Inflammatory macrophage treated with lipopolysaccharide for 4 hours (primary cell): ENCODE measurements around the gene NOM1.
"Not testable (repeated sequence)": the region's sequence is repeated elsewhere in the genome, so short reads cannot be mapped to it uniquely, and the experiment has no call there.

Experiments used
- DNase-seq: peaks from one replicate; pipeline ENCODE4 v3.0.0-alpha.2; 2020

NOM1 gene

GRCh38 chr7:156941393-156942182 lies 7.9 kb upstream of the NOM1 start:
- DNase-seq: no peak

GRCh38 chr7:156942708-156943090 lies 6.8 kb upstream of the NOM1 start:
- no peak for DNase-seq

- no peak for DNase-seq
Observed at GRCh38 chr7:156943091-156944041, 6.1 kb upstream of the NOM1 start.

GRCh38 chr7:156944876-156945275 lies 4.6 kb upstream of the NOM1 start:
- no peak for DNase-seq

- DNase-seq: no peak
Observed at GRCh38 chr7:156947120-156947843, 2.2 kb upstream of the NOM1 start.

- no peak for DNase-seq
Observed at GRCh38 chr7:156948361-156948760, 1.2 kb upstream of the NOM1 start.

- DNase-seq: peak; percentile 36
Observed at GRCh38 chr7:156950381-156950858, 908 bp downstream of the NOM1 start.

GRCh38 chr7:156953215-156953614 lies 3.7 kb downstream of the NOM1 start:
- DNase-seq: not testable (repeated sequence)

GRCh38 chr7:156954941-156955340 lies 5.4 kb downstream of the NOM1 start:
- no peak for DNase-seq

- DNase-seq: no peak
Observed at GRCh38 chr7:156956727-156957126, 7.2 kb downstream of the NOM1 start.

- DNase-seq: no peak
Observed at GRCh38 chr7:156962145-156962544, 12.6 kb downstream of the NOM1 start.

GRCh38 chr7:156962897-156963296 lies 13.4 kb downstream of the NOM1 start:
- no peak for DNase-seq

GRCh38 chr7:156963472-156963871 lies 14.0 kb downstream of the NOM1 start:
- no peak for DNase-seq

- DNase-seq: no peak
Observed at GRCh38 chr7:156964971-156965370, 15.5 kb downstream of the NOM1 start.

- no peak for DNase-seq
Observed at GRCh38 chr7:156966387-156966786, 16.9 kb downstream of the NOM1 start.

GRCh38 chr7:156968183-156968582 lies 18.7 kb downstream of the NOM1 start:
- DNase-seq: no peak

- DNase-seq: no peak
Observed at GRCh38 chr7:156969972-156970420, 20.5 kb downstream of the NOM1 start.

- no peak for DNase-seq
Observed at GRCh38 chr7:156975620-156976019, 26.1 kb downstream of the NOM1 start.

GRCh38 chr7:156979007-156979606 lies 29.6 kb downstream of the NOM1 start:
- no peak for DNase-seq

- no peak for DNase-seq
Observed at GRCh38 chr7:156979711-156980110, 30.2 kb downstream of the NOM1 start.

GRCh38 chr7:156984174-156984891 lies 34.8 kb downstream of the NOM1 start:
- no peak for DNase-seq
